Panc1 (cell line): ENCODE results near the gene SIRPB2. TPM values are rescaled to one million over a fixed set of nuclear protein-coding genes. Genes with fewer than 3 reads are reported as not detected.

Experiments used
- ATAC-seq: fragments of 200-7000 bp; cut with Tn5 transposase; 2 replicates; pipeline ENCODE4 v1.9.1; 2020; ENCODE audit warnings: mild to moderate bottlenecking, moderate library complexity
- BruUV-seq: library from RNA; stranded (reverse); fragments of 400-500 nt; replicated peaks from 2 replicates; lab custom pipeline; 2021; lab: Mats Ljungman, UMichigan
- CTCF ChIA-PET: fragments of 300-600 bp; sonication (Branson Sonifier 250); formaldehyde crosslinking; loops from one replicate; lab custom pipeline; 2022; ENCODE audit warnings: antibody characterized with exemption; lab: Charles Lee
- POLR2A ChIA-PET: fragments of 300-600 bp; sonication (Branson Sonifier 250); formaldehyde crosslinking; loops from one replicate; lab custom pipeline; 2022; ENCODE audit warnings: antibody characterized with exemption; lab: Charles Lee
- DNase-seq: peaks from one replicate; pipeline ENCODE4 v3.0.0-alpha.2; 2010; ENCODE audit warnings: low read depth, low spot score
- H3K27ac ChIP-seq: 2 replicates; pipeline ENCODE4 v1.5.1; 2011; ENCODE audit warnings: mild to moderate bottlenecking, low read length, inconsistent platforms
- H3K27me3 ChIP-seq: fragments of 200-500 bp; sonication (Bioruptor generic); 2 replicates; pipeline ENCODE4 v1.6.0; 2014; ENCODE audit warnings: low read length, inconsistent platforms; ENCODE audit not compliant: control insufficient read depth, insufficient read depth
- H3K36me3 ChIP-seq: fragments of 200-500 bp; sonication (Bioruptor generic); 2 replicates; pipeline ENCODE4 v1.5.1; 2014; ENCODE audit warnings: inconsistent platforms, mild to moderate bottlenecking, low read length, moderate library complexity; ENCODE audit not compliant: control insufficient read depth, insufficient read depth
- H3K4me1 ChIP-seq: 2 replicates; pipeline ENCODE4 v1.5.1; 2011; ENCODE audit warnings: inconsistent platforms, mild to moderate bottlenecking, low read length, moderate library complexity; ENCODE audit not compliant: control insufficient read depth, insufficient read depth
- H3K4me3 ChIP-seq, 2 experiments: 2 replicates each; pipeline ENCODE4 v1.5.1; 2011 to 2012; ENCODE audit warnings: low read depth in 2 of 2, low read length in 2 of 2, mild to moderate bottlenecking in 2 of 2, inconsistent platforms in 1 of 2, moderate library complexity in 1 of 2
- H3K9me3 ChIP-seq: fragments of 200-500 bp; sonication (Bioruptor generic); 2 replicates; pipeline ENCODE4 v1.5.1; 2014; ENCODE audit warnings: low read depth, mild to moderate bottlenecking, inconsistent platforms, low read length, moderate library complexity; ENCODE audit not compliant: control insufficient read depth, insufficient read depth
- POLR2AphosphoS5 ChIP-seq: IDR thresholded peaks from 2 replicates; pipeline ENCODE4 v1.6.1; 2012; ENCODE audit warnings: mild to moderate bottlenecking, low read depth, low read length, moderate library complexity
- REST ChIP-seq, 2 experiments: IDR thresholded peaks; 2 replicates each; pipeline ENCODE4 v1.6.1; 2011 to 2012; ENCODE audit warnings: low read depth in 2 of 2, control low read depth in 1 of 2, low read length in 1 of 2, mild to moderate bottlenecking in 1 of 2, moderate library complexity in 1 of 2; ENCODE audit not compliant: insufficient read depth in 1 of 2
- SIN3A ChIP-seq: IDR thresholded peaks from 2 replicates; pipeline ENCODE4 v1.6.1; 2012; ENCODE audit warnings: low read depth, mild to moderate bottlenecking, low read length, moderate library complexity, borderline replicate concordance; ENCODE audit not compliant: insufficient read depth
- TCF7L2 ChIP-seq: IDR thresholded peaks from 2 replicates; pipeline ENCODE4 v1.6.1; 2011; ENCODE audit warnings: mild to moderate bottlenecking, low read depth, low read length, inconsistent platforms
- in situ Hi-C: cut with HindIII; loops from 2 replicates; pipeline ENCODE4 v1.10.0; 2016; ENCODE audit warnings: low sequenced_read_pairs, low pct_unique_long_range_greater_than_20kb
- intact Hi-C: fragments of 100-400 bp; cut with micrococcal nuclease; formaldehyde crosslinking; loops from one replicate; pipeline ENCODE4 v1.10.0; 2022; ENCODE audit not compliant: unreplicated experiment
- total RNA-seq: library from RNA; stranded (reverse); gene quantifications from one replicate; pipeline ENCODE4 v1.2.1, GENCODE V29; 2021; ENCODE audit not compliant: unreplicated experiment
- TF ChIP-seq, protein P1 (sequence below): fragments of 450-650 bp; IDR thresholded peaks from 2 replicates; pipeline ENCODE4 v1.5.1; 2017; ENCODE audit warnings: mild to moderate bottlenecking

SIRPB2 gene
- total RNA-seq, 1 experiment from 2014 or later = not detected

GRCh38 chr20:1471242-1471641, 20.0 kb downstream of the SIRPB2 start:
- ATAC-seq (no peak), DNase-seq (no peak)
- Histone ChIP-seq H3K9me3 (no peaks in the 10 kb centered on the region), H3K27me3 (no peaks in the 10 kb centered on the region), H3K4me1 (peaks cover 18% of the 10 kb centered on the region), H3K27ac (peak overlapping the region; percentile 35; the same call in 1 of the 2 replicates), H3K36me3 (no peaks in the 10 kb centered on the region), H3K4me3 (no peak overlapping the region)
- POLR2A ChIA-PET = no interaction called here
- in situ Hi-C loops = no loop called here
- CTCF ChIA-PET = no interaction called here
- intact Hi-C loops = loop anchor here (10.0 kb wide), 1 partner anchor 256 kb away; no protein-coding TSS in a partner anchor
- TF ChIP-seq POLR2AphosphoS5 (no peak), SIN3A (no peak), TCF7L2 (no peak), REST (IDR thresholded peaks at IDR 0.05; ENCODE audit: insufficient read depth in 1 of 2, low read depth in 2 of 2, low read length in 1 of 2) (no peak)
- TF ChIP-seq, protein P1, sequence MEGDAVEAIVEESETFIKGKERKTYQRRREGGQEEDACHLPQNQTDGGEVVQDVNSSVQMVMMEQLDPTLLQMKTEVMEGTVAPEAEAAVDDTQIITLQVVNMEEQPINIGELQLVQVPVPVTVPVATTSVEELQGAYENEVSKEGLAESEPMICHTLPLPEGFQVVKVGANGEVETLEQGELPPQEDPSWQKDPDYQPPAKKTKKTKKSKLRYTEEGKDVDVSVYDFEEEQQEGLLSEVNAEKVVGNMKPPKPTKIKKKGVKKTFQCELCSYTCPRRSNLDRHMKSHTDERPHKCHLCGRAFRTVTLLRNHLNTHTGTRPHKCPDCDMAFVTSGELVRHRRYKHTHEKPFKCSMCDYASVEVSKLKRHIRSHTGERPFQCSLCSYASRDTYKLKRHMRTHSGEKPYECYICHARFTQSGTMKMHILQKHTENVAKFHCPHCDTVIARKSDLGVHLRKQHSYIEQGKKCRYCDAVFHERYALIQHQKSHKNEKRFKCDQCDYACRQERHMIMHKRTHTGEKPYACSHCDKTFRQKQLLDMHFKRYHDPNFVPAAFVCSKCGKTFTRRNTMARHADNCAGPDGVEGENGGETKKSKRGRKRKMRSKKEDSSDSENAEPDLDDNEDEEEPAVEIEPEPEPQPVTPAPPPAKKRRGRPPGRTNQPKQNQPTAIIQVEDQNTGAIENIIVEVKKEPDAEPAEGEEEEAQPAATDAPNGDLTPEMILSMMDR = no peak
- no TSS peak for BruUV-seq

DNA sequence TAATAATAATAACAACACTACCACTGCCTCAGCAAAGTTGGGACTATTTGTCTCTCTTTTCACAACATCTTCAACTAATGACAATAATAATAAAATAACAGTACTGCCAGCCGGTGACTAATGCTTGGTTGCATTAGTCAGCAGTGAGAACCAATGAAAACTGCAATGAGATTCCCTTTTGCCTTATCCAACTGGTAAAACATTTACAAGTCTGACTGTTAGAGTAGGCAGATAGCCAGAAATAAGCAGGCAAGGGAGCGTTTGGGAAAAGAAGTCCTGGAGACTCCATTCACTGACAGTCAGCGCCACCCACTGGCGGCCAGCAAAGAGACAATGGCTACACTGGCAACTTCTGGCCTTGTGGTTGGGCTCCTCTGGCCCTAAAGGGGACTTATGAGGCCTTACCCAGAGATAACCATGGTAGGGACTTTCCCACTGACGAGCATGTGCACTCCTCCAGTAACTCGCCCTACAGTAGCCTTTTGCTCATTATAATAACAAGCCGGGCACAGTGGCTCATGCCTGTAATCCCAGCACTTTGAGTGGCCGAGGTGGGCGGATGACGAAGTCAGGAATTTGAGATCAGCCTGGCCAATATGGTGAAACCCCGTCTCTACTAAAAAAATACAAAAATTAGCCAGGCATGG, 21.2 kb downstream of the SIRPB2 start:
- DNase-seq (peak; percentile 84), ATAC-seq (peak; percentile 72)
- ChIA-PET CTCF (interaction anchor here (0.6 to 4.1 kb wide), 5 partner anchors 34 to 893 kb away, joined by 4 to 16 read pairs (median 7); no protein-coding TSS in a partner anchor), POLR2A (interaction anchor here (0.7 kb wide), 1 partner anchor 338 kb away, joined by 7 read pairs; no protein-coding TSS in a partner anchor)
- BruUV-seq = no TSS peak
- in situ Hi-C loops = no loop called here
- Histone ChIP-seq H3K36me3 (peaks cover 3% of the 10 kb centered on the region; the same call in 1 of the 2 replicates), H3K27me3 (no peaks in the 10 kb centered on the region), H3K4me3 (no peak overlapping the region), H3K9me3 (no peaks in the 10 kb centered on the region), H3K27ac (peak overlapping the region; percentile 67), H3K4me1 (peaks cover 27% of the 10 kb centered on the region)
- TF ChIP-seq REST (IDR thresholded peaks at IDR 0.05; ENCODE audit: insufficient read depth in 1 of 2, low read depth in 2 of 2, low read length in 1 of 2) (no peak), TCF7L2 (0 out of 2 replicates have a peak, but pooled peaks have one; percentile 43), SIN3A (no peak), POLR2AphosphoS5 (peak; percentile 57; the same call in 1 of the 2 replicates)
- TF ChIP-seq, protein P1 = peak; percentile 95
- intact Hi-C loops = loop anchor here (5.0 to 10.0 kb wide), 2 partner anchors 143 to 255 kb away; partner anchors contain the start of gene SDCBP2
